Eye (tissue), 1 donor: ENCODE data around the gene MAP2K1.
A peak's percentile ranks its signal among the peaks of the same experiment; 100 is the strongest.
"Not testable (repeated sequence)": the region's sequence is repeated elsewhere in the genome, so short reads cannot be mapped to it uniquely, and the experiment has no call there.

ENCODE experiments used
- DNase-seq: peaks from one replicate; pipeline ENCODE4 v3.0.0-alpha.2; 2015

The MAP2K1 gene

DNA sequence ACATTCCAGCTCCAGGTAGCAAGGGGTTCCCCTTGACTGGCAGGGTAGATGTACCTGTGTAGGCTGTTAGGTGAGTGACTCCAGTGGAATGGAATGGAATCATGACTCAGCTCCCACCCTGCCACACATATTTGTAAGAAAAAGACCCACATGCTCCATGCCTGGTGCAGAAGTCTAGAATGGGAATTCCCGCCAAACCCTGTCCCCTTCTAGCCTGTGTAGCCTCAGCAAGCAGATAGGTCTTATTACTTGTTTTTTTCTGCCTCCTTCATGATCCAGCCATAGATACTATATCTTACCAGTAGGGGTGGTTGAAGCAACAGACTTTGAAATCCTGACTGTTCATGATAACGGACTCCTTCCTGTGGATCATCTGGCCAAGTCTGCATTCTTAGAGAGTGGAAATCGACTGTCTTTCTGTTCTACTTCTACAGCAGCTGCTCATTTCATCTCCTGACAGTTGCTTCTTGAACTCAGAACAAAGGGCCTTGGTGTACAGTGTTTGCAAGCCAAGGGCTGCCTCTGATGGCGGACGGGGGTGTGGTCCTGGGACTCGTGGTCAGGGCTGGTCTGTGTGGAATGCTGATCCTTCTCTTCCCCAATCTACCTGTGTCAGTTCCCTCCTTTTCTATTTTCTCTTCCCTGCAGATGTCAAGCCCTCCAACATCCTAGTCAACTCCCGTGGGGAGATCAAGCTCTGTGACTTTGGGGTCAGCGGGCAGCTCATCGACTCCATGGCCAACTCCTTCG is 94.6 kb downstream of the MAP2K1 start:
- DNase-seq, result no peak

DNA sequence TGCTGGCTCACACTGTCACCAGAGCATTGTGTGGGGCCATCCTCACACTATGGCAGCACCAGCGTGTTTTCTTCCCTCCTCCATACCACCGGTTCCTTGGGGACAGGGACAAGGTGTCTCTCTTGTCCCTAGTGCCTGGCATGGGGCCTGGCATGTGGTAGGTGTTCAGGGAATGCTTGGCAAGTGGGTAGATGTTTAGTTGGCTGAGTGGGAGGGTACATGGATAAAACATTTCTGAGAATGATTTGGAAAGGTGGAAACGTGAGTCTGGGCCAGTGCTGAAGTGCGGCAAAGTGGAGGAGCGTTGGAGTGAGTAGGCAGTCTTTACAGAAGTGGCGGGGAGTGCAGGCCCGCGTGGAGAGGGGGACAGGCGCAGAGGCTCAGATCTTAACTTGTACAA is 95.8 kb downstream of the MAP2K1 start:
- no peak for DNase-seq

DNA sequence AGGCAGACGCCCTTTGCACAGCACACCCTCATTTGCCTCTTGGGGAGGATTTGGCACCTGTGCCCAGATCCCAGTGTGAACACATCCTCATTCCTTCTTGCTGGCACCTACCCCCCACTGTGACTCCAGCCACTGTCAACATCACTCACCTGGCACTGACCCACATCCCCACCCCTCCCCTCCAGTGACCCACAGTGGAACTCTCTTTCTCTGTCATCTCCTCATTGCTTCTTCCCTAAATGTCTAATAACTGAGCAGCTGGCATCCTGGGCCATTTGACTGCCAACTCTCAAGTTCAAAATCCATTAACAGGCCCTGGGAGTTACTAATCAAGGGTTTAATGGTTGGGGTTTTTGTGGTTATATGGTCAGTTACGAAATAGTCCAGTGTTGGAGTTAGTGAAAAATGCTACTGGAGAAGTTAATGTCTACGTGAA is 96.4 kb downstream of the MAP2K1 start:
- DNase-seq, result no peak

DNA sequence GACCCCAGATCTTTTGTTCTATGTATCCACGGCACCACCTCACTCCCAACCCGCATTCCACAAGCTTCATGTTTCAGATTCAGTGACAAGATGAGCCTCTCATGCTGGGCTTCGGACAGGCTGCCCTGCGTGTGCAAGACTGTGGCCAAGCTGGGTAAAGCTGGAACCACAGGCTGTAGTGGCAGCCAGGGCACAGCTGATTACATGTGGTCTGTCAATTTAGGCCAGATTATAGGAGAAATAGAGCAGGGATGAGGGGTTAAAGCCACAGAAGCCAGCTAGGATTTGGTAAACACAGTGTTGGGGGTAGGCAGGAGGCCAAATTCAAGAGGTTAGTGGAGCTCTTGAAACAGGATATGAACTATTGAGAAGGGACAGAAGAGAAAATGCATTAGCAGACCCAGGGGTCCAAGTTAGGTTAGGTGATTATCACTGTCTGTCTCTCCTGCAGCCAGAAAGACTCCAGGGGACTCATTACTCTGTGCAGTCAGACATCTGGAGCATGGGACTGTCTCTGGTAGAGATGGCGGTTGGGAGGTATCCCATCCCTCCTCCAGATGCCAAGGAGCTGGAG is 97.9 kb downstream of the MAP2K1 start:
- DNase-seq, result no peak

DNA sequence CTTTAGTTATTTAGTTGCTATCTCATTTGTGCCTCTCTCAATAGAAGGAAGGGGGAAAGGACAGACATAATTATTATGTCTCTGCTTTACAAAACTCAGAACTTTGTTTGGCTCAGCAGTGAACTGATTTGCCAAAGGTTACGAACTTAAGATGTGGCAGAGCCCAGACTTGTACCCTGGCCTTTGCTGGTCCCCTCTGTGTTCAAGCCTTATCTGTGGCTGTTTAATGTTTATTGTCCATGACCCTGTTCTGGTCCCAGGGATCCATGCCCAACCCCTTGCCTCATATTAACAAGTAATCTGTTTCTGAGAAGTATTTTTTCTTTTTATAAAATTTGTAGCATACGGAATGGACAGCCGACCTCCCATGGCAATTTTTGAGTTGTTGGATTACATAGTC is 100.2 kb downstream of the MAP2K1 start:
- no peak for DNase-seq

DNA sequence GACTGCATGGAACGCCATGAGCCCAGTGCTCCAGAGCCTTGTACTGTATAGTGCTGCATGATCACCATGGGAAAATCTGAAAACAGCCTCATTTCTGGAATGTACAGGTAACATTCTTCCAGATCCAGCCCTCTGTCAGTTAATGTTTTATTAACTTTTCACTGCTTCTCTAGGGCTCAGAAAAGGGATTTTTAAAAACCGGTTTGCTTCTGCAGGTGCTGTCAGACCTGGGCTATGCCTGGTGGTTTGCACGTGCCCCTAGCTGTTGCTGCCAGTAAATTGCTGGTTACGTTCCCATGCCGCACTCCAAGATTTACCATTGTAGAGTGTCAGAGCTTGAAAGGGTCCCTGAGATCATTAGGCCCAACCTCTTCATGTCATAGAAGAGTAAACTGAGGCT is 101.8 kb downstream of the MAP2K1 start:
- DNase-seq, result no peak

DNA sequence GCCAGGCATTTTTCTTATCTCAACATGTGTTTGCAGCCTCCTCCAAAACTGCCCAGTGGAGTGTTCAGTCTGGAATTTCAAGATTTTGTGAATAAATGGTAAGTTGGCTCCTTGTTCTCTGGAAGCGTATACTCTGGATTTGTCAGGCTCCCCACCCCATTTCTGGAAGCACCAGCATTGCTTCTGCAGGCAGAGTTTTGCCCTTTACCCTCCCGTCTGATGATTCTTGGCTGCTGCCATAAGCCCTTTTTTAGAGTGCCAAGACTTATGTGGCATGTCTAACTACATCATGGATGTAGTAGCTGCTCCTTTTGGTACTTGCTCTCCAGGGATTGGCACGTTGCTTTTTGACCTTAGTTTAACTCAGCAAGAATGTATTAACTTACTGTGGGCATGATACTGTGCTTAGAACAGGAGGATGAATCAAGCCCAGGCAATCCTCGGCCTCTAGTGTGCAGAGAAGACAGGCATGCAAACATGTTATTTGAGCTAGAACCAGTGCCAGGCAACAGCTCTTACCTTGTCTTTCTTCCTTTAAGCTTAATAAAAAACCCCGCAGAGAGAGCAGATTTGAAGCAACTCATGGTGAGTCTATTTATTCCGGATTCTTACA is 102.6 kb downstream of the MAP2K1 start:
- DNase-seq, result no peak

DNA sequence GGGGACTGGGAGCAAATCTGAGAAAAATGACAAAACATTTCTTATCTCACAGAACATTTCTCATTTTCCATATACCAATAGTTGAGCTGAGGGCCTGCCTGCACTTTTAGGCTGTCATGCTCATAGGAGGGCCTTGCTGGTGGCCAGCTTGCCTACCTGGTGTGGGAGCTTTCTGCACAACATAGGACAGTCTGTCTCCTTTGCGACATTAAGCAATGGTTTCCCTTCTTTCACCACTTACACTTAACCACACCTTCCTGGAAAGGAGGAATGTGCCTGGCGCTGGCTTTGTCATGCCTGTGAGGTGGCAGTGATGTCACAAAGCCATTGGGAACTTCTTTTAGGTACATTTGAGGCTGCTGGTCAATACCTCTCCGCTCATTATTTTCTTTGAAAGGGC is 105.1 kb downstream of the MAP2K1 start:
- no peak for DNase-seq

DNA sequence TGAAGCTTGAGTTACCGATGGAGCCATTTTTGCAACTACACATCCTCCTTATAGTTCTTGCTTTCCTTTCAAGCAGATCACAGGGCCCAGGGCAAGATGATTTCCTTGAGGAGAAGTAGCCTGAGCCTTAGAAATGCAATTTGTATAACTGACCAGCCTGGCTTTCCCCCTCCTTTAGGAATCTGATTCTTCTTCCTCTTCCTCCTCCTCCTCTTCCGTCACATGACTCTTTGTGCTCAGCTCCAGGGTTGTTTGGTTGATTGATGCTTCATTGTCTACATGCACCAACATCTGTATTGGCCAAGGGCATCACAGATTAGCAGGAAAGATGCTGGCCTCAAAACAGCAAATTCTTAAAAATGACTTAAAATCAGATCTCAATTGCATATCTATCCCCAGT is 107.5 kb downstream of the MAP2K1 start:
- no peak for DNase-seq

DNA sequence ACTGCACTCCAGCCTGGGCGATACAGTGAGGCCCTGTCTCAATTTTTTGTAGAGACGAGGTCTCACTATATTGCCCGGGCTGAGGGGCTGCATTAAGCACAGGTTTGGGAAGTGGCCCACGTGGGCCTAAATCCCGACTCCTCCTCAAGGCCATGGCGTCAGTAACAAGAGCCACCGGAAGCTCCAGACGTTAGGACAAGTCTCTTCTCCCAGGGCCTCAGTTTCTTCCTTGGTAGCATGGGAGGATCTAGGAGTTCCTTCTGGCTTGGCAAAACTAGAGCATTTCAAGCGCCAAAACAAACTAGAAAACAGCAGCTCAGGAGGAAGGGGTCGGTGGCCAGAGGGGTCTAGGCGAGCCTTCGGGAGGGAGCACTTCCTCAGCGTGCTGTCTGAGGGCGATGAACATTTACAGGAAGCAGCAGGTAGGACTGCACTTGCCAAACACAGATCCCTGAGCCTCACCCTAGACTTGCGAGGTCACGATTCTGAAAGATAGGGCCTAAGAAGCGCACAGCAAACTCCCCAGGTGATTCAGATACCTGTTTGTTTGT is 110.3 kb downstream of the MAP2K1 start:
- no peak for DNase-seq

DNA sequence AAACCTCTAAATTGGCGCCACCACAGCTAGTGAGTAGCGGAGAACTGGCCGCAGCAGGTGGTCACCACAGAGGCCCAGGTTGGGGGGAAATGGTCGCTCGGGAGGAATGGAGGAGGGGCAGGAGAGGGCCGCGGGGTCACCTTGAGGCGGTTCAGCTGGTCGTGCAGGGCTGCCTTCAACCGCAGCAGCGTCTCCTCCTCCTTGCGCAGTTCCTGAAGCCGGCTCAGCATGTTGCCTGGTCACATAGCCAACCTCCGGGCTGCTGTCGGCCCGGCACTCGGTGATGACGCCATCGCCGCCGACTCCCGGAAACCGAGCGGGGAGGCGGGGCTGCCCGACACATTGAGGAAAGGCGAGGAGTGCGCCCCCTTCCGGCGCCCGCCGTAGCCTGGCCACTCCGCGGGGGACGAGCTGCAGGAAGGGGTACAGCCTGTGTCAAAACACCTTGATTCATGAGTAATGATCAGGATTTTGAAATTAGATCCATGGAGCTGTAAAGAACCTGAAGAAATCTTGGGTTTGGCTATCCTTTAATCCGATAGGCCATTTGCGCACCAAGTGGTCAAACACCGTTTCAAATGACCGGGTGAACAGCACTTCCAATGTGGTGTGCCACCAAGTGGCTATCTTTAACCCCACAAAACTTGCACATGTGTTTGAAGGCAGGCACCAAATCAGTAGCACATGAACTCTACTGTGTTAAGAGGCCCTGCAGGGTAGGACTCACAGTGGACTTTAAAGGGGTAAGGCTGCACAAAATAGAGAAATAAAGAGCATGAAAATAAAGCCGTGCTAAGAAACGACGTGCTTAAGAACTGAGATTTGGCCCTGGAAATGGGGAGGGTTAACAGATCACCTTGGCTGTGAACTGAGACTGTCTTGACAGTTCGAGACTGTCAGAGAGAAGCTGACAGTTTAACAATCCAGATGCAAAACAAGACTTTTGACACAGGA is 111.1 kb downstream of the MAP2K1 start, which contains the start of gene SNAPC5:
Gene SNAPC5, minus strand, starts transcription at position 261 of the 954 bp plus-strand sequence. Its CDS starts 31 bp downstream, at position 230.
- peak; percentile 97 for DNase-seq

DNA sequence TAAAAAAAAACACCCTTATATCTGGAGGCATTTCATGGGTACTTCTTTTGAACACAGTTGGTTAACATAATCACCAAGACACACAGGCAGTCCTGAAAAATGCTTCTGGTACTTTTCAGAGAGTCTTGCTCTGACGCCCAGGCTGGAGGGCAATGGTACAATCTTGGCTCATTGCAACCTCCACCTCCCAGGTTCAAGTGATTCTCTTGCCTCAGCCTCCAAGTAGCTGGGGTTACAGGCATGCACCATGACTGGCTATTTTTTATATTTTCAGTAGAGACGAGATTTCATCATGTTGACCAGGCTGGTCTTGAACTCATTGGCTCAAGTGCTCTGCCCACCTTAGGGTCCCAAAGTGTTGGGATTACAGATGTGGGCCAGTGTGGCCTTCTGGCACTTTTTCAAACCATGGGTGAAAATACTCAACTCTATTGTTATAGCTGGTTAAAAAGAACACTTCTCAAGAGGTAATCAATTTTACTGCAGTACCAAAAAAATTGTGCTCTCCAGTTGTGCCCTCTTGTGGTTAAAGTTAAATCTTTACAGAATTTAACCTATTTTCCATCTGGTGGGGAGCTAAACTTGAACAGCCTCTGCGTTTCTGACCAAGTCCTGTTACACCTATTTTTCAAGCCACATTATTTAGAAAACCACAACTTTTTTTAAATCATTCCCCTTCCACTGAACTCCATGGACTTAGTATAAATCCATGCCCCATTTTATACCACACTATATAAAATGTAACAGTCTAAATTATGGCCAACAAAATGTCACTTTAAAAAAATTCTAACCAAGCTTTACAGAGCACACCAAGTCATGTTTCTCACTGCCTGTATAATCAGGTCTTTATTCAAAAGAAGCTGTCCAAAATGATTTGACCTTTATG is 112.0 kb downstream of the MAP2K1 start:
- peak; percentile 55 for DNase-seq

DNA sequence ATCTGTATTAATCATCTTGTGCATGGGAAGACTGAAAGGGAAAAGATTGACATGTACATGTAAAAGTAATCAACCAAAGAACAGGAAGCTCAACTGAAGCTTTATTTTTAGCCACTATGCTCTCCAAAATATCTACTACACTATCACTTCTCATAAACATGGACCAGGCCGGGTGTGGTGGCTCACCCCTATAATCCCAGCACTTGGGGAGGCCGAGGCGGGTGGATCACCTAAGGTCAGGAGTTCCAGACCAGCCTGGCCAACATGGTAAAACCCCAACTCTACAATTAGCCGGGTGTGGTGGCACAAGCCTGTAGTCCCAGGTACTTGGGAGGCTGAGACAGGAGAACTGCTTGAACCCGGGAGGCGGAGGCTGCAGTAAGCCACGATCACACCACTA is 113.6 kb downstream of the MAP2K1 start:
- DNase-seq, result not testable (repeated sequence)

DNA sequence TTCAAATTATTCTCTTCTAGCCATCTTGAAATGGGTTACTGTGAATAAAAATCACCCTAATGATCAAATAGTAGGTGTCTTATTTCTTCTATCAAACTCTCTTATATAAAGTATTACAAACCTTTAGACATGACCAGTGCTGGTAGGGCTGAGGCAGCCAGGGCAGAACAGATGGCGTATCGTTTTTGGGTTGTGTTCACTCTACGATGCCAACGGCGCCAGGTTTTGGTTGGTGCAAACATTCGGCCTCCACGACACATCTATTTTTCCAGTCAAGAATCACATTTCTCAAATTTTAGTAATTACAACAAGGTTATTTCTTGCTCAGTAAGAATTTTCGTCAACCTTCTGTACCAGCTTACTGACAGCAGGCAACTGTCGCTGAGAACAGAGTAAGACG is 115.8 kb downstream of the MAP2K1 start:
- DNase-seq, result no peak

DNA sequence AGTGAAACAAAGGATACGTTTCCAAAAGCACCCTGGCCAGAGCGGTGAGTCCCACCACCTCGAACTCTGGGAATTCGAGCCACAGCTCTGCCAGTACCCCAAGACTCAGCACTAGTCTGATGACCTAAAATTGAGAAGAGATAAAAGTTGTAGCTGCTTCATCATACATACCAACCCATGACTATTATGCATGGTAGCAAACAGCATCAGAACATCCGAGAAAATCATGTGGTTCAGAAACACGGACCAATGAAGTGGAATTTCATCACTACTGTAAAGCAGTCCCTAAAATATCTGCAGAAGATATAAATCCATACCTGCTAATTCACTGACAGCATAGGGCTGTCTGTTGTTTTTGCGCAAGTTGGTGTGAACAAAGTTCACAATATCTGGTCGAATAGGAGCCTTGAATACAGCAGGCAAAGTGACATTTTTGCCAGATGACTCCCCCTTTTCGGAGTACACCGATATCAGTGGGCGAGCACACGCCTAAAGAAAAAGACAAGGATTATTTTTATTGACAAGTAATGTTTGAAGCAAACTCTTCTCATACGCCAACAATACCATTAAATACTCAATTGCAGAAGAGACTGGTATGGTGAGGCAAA is 116.4 kb downstream of the MAP2K1 start:
- not testable (repeated sequence) for DNase-seq

DNA sequence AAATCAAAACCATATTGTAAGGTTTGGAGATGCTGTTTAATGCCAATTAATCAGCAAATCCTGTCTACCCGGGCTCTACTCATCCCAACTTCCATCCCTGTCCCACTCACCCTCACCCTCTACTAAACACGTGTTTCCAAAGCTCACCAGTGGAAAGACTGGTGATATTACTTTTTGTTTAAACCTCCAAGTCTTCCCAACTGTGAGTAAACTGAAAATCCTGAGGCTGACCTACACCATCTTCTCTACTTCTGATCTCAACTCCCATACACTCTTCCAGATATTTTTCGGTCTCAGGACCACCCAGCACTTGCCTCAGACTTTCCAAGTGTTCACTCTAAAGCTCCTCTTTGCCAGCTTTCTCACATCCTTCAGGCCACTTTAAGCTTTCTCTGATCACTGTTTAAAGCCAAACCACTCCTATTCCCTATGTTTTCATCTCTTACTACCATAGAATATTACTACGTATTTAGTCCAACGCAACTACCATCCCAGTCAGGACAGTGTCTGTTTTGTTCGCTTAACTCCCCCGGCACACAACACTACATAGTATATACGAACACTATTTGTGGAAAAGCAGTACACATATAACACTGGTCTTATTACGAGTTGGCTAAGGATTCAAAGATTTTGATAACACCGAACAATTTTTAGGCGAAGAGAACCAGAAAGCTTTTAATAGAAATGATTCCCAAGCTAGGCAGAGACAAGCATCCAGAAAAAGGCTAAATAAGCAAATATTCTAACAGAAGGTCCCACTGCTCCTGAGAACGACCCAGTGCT is 117.3 kb downstream of the MAP2K1 start:
- DNase-seq, result peak; percentile 5

DNA sequence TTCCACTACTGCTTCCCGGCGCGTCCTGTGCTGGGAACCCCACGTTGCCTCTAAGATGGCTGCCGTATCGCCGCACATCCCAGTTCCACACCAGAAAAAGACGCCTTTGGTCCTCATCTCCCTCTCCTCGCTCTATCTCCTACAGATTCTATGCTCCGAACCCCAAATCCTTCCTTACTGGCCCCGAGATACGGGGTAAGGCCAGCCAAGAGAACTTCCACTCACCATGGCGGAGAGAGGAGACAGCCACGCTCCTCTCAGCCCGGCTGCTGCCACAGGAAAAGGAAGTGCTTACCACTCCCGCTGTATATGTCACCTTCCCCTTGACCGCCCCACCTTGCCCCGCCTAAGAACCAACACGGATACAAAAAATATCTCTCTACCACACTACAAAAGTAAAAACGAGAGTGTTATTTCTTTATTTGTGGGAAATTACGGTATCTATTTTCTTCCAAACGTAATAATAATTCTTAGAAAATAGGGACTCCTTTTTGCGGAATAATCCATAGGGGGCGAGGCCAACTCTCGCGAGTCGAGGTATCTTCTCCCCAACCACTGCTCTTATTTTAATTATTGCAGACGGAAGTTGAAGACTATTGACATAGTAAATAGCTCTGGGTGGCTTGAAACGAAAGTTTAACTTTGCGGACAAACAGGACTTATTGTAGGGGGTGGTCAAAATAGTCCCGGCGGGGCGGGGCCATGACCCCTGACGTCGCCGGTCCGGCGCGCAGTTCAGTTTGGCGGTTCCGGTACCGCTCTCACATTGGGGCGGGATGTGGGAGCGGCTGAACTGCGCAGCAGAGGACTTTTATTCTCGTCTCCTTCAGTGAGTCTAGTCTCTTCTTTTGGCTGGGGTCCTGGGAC is 118.1 kb downstream of the MAP2K1 start, which contains the start of the genes RPL4 and ZWILCH:
Gene RPL4, minus strand, starts transcription at position 293 of the 867 bp plus-strand sequence. Its CDS starts 65 bp downstream, at position 228.
Gene ZWILCH, plus strand, starts transcription at position 764 of the 867 bp plus-strand sequence. Its CDS starts 13 bp downstream, at position 777.
- peak; percentile 96 for DNase-seq

DNA sequence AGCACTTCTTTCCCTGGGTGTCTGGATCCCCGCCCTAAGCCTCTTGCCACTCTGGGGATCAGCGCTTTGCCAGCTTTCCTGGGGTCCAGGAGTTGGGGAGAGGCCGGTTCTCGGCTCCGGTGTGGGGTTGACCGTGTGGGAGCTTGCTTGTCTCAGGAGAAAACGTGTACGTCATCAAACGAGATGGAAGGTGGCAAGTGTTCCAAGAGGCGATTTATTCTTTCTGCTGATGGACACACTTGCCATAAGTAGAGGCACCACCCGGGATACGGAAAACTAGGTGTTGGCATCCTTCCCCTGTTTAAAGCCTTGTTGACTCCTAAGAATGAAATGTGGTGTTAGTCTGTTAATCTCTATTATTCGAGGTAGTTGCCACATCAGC is 118.7 kb downstream of the MAP2K1 start:
- DNase-seq, result no peak

DNA sequence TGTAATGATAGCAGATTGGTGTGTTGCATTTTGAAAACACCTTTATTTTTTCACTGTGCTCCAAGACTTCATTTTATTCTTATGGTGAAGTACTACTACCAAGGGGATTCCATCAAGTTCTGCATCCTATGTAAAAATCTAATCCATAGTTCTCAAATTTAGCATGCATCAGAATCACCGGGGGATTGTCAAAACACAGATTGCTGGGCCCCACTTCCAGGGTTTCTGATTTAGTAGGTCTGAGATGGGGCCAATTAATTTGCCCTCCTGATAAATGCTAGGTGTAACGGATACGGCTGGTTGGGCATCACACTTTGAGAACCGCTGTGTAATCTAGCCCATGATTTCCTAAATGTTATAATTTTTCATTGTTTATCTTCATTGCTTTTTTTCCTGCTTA is 119.1 kb downstream of the MAP2K1 start:
- DNase-seq, result no peak
